Transverse colon (tissue), 3 donors: ENCODE results near the gene GNAL.

Experiments used
- CTCF ChIP-seq, 5 experiments: fragments of 200-600 bp in 3 of 5; fragments of 450-650 bp in 2 of 5; sonication (generic) in 3 of 5; IDR thresholded peaks; 1 replicate in 2 of 5; 2 replicates in 3 of 5; pipeline ENCODE4 v1.5.1; 2016 to 2017; ENCODE audit warnings: antibody characterized with exemption in 5 of 5, inconsistent platforms in 3 of 5, mild to moderate bottlenecking in 2 of 5, moderate library complexity in 1 of 5
- EP300 ChIP-seq: sonication (generic); formaldehyde crosslinking; IDR thresholded peaks from one replicate; pipeline ENCODE4 v1.6.1; 2017; ENCODE audit warnings: antibody characterized with exemption, low read depth
- POLR2A ChIP-seq: fragments of 450-650 bp; IDR thresholded peaks from one replicate; pipeline ENCODE4 v1.6.1; 2016; ENCODE audit warnings: antibody characterized with exemption, mild to moderate bottlenecking, moderate library complexity

GRCh38 chr18:11657554-11657953 is 31.5 kb upstream of the GNAL start:
- TF ChIP-seq CTCF (IDR thresholded peaks at IDR 0.05): no peak
- no peak for TF ChIP-seq EP300
- no peak for TF ChIP-seq POLR2A
